Dermis blood vessel endothelial cell (primary cell): ENCODE data around the gene KNDC1. TPM values are rescaled to one million over a fixed set of nuclear protein-coding genes. Genes with fewer than 3 reads are reported as not detected.

Experiments
- DNase-seq: peaks from one replicate; pipeline ENCODE4 v3.0.0; 2010
- total RNA-seq: library from RNA; depleted of rRNA; stranded (reverse); fragments of >200 nt; gene quantifications from 2 replicates; pipeline ENCODE4 v1.2.3, GENCODE V29; 2014

Gene KNDC1
- total RNA-seq, 1 donor from 2014 or later, result not detected

DNA sequence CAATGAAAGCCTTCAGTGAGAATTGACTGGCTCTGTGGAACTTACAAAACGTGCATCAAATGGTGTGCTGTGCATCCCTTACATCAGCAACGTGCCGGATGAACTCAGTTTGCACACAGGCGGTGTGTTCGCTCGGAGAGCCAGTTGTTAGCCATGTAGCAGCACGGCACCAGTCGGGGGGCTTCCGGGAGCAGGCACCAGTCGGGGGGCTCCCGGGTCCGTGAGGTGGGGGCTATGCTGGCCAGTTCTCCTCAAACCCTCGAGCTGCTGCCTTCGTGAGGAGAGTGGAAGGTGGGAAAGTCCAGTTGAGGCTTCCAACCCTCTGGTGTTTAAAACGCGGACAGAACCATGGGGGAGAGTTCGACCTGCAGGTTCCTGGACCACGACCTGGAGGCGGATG lies 35.1 kb downstream of the KNDC1 start:
- no peak for DNase-seq

DNA sequence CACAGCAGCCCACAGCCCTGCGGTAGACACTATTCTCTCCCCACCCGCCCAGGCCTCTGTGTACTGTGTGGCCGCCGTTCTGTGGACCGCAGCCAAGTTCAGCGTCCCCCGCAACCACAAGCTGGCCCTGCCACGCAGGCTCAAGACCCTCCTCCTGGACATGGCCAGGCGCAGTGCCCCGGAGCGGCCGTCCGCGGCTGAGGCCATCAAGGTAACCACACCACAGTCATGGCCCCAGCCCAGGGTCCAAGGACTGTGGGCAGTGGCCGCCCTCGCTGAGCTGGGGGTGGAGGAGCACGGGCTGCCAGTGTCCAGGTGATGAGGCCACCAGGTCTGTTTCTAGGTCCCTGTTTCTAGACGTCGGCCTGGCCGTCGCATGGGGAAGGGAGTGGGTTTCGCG lies 35.6 kb downstream of the KNDC1 start:
- DNase-seq, result no peak

DNA sequence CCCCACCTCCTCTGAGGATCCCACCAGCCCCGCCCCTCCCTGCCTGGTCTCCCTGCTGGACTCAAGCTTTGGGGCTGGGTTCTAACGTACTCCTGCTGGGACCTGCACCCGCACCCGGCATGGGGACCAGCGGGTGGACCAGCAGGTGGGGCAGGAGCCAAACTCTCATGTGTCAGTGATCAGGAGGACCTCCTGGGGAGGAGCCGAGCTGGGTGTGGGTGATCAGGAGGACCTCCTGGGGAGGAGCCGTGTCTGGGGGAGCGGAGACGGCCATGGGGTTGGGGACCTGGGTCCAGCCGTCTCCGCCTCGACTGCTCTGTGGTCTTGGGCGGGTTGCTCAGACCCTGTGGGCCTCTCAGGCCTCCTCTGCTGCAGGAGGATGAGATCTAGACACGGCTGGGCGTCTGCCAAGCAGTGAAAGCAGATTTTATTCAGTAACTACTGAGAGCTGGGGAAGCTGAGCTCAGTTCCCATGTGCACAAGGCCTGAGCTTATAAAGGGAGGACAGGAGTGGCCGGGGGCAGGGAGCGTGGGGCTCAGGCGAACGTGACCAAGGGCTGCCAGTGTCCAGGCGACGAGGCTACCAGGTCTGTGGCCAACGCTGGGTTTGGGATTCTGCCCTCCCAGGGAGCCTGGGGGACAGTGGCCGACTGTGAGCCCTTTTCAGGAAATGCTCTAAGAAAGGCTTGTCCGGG lies 36.3 kb downstream of the KNDC1 start:
- DNase-seq, result no peak

DNA sequence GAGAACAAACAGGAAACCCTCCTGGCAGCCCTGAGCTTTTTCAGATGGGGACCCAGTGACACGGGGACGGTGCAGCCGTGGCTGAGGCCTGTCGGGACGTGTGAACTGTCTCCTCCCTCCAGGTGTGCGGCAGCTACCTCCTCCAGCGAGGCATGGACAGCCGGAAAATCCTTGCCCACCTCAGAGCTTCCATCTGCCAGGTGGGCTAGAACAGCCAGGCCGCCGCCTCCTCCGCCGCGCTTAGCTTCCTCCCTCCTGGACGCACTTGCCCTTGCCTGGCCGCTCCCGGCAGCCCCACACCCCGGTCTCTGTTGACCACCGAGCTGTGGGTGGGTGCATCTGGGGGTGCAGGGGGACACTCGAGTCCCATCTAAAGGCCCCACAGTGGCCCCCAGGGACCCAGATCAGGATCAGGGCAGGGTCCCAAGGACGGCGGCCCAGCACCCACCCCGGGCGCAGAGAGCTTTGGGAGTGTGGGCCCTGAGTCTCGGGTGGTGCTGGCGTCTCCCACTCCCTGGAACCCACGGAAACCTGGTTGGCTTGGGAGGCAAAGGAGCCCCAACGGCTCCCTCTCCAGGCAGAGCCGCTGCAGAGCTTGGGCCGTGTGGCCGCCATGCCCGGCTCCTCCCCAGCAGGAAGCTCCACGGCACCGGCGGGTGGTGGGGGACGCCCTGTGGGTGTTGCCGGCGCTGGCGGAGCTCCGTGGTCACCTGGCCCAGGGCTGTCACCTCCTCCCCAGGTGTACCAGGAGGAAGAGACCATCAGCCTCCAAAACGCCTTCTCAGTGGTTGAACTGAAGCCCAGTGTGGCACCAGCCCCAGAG lies 37.1 kb downstream of the KNDC1 start:
- no peak for DNase-seq

DNA sequence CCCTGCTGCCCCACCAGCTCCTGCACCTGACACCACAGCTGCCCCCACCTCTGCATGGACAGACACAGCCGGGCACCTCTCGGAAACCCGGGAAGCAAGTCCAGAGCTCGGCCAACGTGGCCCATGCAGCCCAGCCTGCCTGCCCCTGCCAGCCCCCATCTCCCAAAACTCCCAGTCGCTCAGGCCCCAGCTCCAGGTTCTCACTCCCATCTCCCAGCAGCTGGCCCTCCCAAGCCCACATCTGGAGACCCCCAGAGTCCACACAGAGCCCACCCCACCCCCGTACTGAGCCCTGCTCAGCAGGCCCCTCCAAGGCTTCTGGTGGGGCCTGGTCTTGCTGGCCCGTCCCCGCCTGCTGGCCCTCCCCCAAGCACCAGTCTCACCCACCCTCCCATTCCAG lies 37.8 kb downstream of the KNDC1 start:
- DNase-seq, result no peak

DNA sequence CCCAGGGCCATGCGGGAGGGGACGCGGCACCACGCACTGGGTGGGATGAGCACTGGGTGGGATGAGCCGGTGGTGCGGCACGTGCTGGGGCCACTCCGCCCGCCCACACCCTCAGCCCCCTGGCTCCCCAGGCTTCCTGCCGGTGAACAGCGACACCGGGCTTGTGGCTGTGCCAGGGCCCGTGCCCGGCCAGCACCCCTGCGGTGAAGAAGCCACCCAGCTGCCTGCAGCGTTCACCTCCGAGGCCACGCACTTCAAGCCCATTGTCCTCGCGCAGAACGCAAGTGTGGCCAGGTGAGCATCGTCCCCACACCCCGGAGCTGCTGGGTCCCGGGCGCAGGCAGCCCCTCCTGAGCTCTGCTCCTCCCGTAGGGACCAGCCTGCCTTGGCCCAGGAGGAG lies 38.2 kb downstream of the KNDC1 start:
- DNase-seq, result no peak

DNA sequence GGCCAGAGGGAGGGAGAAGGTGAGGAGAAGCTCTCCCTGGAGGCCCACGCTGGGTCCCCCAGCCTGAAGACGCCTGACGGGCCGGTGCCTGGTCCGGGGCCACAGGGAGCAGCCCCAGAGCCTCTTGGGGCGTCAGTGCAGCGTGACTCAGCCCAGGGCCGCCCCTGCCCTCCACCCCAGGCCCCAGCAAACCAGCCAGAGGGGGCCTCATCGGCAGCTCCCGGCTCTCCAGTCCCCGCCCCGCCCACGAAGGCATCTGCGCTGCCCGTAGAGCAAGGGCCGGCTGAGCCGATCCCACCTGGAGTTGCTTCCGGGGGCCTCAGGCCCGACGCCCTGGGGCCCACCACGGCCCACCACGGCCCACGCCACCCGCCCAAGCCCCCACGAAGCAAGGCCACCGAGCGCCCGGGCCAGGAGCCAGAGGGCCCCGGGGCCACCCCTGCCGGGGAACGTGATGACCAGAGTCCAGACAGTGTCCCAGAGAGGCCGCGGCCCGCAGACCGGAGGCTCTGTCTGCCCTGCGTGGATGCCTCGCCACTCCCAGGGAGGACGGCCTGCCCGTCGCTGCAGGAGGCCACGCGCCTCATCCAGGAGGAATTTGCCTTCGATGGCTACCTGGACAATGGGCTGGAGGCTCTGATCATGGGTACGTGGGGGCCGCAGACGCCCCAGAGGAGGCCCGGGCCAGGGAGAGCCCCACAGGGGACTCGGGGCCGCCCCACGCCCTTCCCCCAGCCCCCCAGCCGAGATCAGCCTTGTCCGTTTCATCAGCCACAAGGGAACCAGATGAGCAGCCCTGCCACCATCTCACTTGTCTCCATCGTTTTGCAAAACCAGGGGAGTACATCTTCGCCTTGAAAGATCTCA lies 38.8 kb downstream of the KNDC1 start:
- no peak for DNase-seq

DNA sequence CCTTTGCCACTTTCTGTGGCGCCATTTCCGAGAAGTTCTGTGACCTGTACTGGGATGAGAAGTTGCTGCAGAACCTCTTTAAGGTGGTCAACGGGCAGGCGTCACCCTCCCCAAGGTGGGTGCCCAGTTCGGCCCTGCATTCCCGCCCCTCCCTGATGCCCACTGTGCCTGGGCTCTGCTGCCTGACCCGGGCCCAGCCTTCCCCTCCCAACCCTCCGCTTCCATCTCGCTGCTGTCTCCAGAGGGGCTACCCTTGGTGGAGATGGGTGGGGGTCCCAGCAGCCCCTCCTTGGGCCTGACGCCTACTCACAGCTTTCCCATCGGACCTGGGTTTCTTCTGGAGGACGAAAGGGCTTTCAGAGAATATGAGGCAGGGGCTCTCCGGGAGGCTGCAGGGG lies 39.5 kb downstream of the KNDC1 start:
- DNase-seq, result no peak

DNA sequence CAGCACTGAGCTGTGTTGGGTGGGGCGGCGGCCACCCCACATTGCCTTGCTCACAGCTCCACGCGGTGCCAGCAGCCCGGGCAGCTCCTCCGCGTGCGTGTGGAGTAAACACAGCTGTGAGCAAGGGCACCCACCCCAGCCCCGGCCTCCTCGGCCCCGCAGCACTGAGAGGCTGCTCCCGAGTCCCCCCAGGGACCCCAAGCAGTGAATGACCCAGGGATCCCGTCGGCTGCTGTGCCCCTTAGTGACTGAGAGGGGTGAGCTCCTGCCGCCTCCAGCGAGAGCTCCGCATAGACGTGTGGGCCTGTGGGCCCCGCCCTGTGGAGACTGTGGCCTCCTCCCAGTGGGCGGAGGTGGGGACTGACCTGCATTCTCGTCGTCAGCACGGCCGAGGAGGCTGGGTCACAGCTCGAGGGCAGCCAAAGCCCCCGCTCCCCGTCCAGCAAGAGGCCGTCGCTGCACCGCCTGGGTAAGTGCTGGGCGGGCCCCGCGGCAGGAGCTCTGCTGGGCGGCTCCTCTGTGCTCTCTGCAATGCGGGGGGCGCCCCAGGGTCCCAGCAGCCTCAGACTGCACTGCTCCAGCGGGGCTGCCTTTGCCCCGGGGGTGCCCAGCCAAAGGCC lies 40.1 kb downstream of the KNDC1 start:
- no peak for DNase-seq

DNA sequence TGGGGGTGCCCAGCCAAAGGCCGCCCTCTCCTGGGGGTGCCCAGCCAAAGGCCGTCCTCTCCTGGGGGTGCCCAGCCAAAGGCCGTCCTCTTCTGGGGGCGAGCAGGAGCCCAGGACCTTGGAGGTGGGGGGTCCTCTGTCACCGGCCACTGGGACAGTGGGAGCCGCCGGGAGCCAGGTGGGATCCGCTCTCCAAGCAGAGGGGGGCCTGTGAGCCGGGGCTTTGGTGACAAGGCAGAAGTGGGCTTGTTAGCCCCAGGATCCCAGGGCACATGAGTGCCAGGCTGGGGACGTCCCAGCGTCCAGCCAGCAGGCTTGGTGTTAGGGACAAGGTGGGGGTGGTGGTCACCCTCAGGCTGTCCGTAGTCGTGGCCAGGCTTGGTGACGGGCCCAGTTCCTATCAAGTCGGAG lies 40.6 kb downstream of the KNDC1 start:
- DNase-seq, result no peak

DNA sequence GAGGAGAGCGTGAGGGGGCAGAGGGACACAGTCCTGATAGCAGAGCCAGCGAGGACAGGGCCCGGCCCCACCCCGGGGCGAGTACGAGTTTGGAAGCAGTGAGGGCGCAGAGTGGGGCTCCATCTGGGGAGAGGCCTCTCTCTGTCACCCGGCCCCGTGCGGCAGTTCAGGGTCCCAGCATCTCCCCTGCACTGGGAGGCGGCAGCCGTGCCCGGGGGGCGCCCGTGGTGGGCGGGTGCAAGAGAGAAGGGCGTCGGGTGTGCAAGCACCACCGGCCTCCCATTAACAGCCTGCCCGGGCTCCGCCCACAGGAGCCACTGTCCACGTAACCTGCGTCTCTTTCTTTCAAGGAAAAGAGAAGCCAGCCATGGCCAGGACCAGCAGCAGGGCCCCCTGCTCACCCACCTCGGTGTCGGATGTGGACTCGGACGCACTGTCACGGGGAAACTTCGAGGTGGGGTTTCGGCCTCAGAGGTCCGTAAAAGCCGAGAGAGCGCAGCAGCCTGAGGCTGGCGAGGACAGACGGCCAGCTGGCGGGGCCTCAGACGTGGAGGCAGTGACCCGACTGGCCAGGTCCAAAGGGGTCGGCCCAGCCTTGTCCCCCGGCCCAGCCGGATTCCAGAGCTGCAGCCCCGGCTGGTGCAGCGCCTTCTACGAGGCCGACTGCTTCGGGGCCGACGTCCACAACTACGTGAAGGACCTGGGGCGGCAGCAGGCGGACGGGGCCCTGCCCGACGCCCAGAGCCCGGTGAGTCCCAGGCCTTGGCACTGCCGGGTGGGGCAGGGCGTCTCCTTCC lies 41.3 kb downstream of the KNDC1 start:
- no peak for DNase-seq

DNA sequence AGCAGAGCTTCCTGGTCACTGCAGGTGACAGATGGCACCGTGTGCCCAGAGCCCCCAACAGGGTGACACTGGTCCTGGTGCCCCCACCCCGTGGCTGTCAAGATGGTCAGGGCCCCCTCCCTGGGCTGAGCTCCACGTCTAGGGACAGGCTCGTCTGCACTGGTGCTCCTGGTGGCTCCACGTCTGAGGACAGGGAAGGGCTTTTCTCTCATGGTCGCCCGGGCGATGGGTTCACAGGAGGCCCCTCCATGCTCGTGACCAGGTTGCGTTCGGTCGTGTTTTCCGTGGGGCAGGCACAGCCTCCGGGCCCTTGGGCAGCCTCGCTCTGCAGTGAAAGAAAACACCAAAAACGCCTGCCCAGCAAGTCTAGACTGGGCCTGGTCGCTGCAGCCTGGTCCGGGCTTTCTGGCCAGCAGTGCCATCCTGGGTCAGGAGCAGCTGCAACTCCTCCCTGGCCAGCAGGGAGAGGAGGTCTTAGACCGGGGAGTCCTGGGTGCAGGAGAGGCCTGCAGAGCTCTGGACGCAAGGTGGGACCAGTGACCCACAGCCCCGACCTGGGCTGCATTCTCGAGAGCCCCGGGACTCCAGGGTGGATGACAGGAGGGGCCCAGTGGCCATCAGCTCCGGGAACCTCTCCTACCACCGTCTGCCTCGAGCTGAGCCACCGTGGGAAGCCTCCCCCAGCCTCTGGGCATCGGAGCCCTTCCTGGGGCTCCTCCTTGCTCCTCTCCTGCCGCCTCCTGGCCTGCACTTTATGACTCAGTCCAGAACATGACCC lies 42.1 kb downstream of the KNDC1 start:
- DNase-seq, result no peak

DNA sequence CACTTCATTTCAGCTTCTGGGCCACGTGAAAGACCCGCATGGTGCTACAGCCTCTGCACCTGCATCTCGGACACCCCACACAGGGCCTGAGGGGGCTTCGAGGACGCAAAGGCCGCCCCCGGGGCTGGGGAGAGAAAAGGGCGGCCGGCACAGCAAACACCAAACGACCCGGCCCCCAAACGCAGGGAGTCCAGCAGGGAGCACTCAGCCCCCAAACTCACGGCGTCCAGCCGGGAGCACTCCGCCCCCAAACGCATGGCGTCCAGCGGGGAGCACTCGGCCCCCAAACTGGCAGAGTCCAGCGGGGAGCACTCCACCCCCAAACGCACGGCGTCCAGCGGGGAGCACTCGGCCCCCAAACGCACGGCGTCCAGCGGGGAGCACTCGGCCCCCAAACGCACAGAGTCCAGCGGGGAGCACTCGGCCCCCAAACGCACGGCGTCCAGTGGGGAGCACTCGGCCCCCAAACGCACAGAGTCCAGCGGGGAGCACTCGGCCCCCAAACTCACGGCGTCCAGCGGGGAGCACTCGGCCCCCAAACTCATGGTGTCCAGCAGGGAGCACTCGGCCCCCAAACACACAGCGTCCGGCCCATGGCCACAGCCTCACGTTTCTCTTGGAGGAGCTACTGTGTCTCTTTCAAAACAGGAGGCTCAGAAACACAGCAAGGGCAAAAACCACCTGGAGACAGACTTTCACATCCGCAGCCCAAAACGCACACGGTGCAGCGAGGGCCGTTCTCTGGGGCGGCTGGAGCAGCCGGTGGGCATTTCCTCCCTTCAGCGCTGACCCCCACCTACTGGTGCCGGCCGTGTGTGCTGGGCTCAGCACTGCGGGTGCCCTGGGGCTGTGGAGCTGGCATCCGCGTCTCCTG lies 43.0 kb downstream of the KNDC1 start:
- DNase-seq, result no peak

DNA sequence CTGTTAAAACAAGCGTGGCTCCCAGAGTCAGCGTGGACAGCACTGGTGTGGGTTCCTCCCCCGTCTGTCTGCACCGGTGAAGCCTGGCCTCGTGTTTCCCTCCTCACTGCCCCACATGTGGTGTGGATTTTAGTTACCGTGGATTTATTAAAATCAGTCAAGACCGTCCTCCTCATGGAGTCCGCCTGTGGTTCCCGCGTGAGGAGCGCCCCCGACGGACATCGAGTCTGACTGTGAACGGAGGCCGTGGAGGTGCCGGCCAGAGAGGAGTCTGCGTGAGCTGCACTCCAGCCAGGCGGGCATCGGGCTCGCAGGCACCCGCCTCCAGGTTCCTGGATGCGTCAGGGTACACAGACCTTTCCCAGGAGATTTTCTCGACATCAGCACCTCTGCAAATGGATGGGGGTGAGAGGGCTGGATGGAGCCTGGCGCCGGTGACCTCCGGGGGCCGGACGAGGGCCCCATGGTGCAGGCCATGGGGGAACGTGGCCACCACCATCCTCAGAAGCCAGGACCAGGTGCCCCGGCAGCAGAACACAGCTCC lies 43.7 kb downstream of the KNDC1 start:
- no peak for DNase-seq

DNA sequence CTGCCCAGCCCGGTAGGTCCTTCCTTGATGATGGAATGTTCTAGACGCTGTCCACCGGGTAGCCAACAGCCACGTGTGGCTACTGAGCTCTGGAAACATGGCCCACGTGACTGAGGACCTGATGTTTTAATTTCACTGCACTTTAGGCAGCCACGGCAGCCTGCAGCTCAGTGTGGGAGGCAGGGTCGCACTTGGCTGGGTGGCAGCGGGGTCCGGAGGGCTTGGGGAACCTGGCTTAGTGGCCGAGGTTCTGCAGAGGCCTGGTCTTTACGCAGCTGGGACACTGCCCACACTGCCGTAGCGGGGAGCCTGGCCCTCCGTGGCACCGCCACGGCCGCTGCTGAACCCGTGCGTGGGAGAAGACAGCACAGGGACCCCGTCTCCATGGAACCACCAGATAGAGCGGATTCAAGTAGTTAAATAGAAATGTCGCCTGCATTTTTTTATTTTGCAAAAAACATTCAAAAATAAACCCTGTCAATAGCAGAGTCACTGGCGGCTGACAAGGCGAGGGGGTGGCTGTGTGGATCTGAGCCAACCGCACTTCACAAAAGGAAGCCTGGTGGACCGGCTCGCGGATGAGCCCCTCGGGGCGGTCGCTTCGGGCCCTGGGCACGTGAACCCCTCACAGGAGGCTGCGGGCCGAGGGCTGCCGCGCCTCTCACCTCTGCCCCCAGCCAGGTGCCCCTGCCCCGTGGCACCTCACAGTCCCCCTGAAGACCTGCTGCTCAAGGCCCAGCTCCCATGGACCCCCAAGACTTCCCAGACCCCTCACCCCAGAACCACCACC lies 44.4 kb downstream of the KNDC1 start:
- no peak for DNase-seq

DNA sequence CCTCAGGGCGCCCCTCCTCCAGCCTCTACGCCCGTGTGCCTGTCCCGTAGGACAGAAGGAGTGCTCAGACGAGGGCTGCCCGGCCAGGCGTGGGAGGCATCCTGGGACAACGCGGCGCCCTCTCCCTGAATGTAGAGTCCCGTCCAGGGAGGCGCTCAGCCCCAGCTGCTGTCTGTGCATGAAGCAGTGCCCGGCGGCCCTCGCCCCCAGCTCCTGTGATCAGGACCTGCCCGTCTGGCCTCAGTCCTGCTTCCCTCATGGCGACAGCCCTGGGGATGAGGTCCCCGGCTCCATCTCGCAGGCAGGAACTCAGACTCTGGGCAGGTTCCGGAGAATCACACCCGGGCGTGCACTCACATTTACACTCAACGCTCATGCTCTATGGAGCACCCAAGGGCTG lies 45.1 kb downstream of the KNDC1 start:
- DNase-seq, result no peak

DNA sequence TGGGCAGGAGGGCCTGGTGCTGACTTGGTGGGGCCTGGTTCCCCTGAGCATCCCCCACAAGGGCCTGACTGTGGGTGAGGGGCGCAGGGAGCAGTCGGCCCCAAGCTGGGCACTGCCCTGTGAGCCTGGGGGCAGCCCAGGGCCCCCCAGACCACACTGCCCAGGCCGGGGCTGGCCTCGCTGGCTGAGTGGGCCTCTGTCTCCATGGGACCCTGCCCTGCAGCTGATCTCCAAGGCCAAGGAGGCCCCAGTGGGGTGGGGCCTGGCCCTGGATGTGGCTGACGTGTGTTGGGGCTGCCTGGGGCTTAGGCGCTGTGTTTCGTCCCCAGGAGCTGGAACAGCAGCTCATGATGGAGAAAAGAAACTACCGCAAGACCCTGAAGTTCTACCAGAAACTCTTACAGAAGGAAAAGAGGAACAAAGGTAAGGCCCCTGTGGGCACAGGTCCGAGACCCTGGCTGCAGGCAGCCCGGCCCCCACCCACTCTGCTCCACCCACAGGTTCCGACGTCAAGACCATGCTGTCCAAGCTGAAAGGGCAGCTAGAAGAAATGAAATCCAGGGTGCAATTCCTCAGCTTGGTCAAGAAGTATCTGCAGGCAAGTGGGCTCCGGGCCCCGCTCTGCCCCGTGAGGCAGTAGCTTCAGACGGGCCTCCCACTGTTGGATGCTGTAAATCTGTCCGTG lies 46.5 kb downstream of the KNDC1 start:
- DNase-seq, result no peak

DNA sequence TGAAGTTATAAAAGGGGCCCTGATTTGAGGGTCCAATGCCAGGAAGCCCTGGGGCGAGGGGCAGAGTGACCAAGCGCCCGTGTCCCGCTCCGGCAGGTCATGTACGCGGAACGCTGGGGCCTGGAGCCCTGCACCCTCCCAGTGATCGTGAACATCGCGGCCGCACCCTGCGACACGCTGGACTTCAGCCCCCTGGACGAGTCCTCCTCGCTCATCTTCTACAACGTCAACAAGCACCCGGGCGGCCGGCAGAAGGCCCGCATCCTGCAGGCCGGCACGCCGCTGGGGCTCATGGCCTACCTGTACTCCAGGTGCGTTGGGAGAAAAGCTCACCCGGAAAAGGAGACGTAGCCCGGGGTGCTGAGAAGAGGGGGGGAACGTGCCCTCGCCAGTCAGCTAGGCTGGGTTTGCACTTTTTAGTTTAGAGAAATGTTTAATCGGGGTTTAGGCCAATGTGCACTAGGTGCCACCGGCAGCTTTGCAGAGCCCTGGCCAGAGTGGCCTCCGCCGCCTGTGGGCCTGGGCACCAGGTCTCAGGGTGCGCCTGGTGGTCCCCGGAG lies 47.1 kb downstream of the KNDC1 start:
- DNase-seq, result no peak
